PC-3 (cell line): ENCODE results near the gene CCDC34. TPM values are rescaled to one million over a fixed set of nuclear protein-coding genes. Genes with fewer than 3 reads are reported as not detected.

Experiments used
- ATAC-seq: fragments of 200-7000 bp; cut with Tn5 transposase; 2 replicates; pipeline ENCODE4 v1.9.1; 2020; ENCODE audit warnings: mild to moderate bottlenecking, moderate library complexity
- Bru-seq: library from RNA; stranded (reverse); fragments of 400-500 nt; gene quantifications from one replicate; lab custom pipeline; 2021; lab: Mats Ljungman, UMichigan
- BruChase-seq, 2 experiments: library from RNA; stranded (reverse); fragments of 400-500 nt; gene quantifications; one replicate each; lab custom pipeline; 2021; lab: Mats Ljungman, UMichigan
- BruUV-seq: library from RNA; stranded (reverse); fragments of 400-500 nt; replicated peaks from 2 replicates; lab custom pipeline; 2021; lab: Mats Ljungman, UMichigan
- CTCF ChIA-PET: fragments of 300-600 bp; sonication (Branson Sonifier 250); formaldehyde crosslinking; loops from one replicate; lab custom pipeline; 2022; ENCODE audit warnings: antibody characterized with exemption; lab: Charles Lee
- POLR2A ChIA-PET: fragments of 300-600 bp; sonication (Branson Sonifier 250); formaldehyde crosslinking; loops from one replicate; lab custom pipeline; 2022; ENCODE audit warnings: antibody characterized with exemption; ENCODE audit not compliant: unreplicated experiment; lab: Charles Lee
- DNase-seq: peaks from one replicate; pipeline ENCODE4 v3.0.0-alpha.2; 2015
- H2AFZ ChIP-seq: fragments of 300-600 bp; sonication (generic); 2 replicates; pipeline ENCODE4 v1.6.0; 2016; ENCODE audit warnings: antibody characterized with exemption, low read length
- H3F3A ChIP-seq: fragments of 300-600 bp; sonication (generic); one replicate; pipeline ENCODE4 v1.6.0; 2017; ENCODE audit warnings: antibody characterized with exemption, low read length, control low read depth, mild to moderate bottlenecking; ENCODE audit not compliant: unreplicated experiment
- H3K27ac ChIP-seq: fragments of 300-600 bp; sonication (generic); 2 replicates; pipeline ENCODE4 v1.5.1; 2016; ENCODE audit warnings: mild to moderate bottlenecking, low read length
- H3K27me3 ChIP-seq: fragments of 300-600 bp; sonication (generic); 2 replicates; pipeline ENCODE4 v1.6.1; 2016; ENCODE audit warnings: low read length, mixed read lengths
- H3K36me3 ChIP-seq: fragments of 300-600 bp; sonication (generic); 2 replicates; pipeline ENCODE4 v1.6.1; 2016; ENCODE audit warnings: low read depth, mixed run types, low read length, mixed read lengths
- H3K4me1 ChIP-seq: fragments of 300-600 bp; sonication (generic); 2 replicates; pipeline ENCODE4 v1.5.1; 2016; ENCODE audit warnings: low read length; ENCODE audit not compliant: insufficient read depth
- H3K4me2 ChIP-seq: fragments of 300-600 bp; sonication (generic); 2 replicates; pipeline ENCODE4 v1.6.0; 2016; ENCODE audit warnings: low read length
- H3K4me3 ChIP-seq: fragments of 300-600 bp; sonication (generic); 2 replicates; pipeline ENCODE4 v1.5.1; 2016; ENCODE audit warnings: mild to moderate bottlenecking, low read length, mixed read lengths
- H3K79me2 ChIP-seq: fragments of 300-600 bp; sonication (generic); 2 replicates; pipeline ENCODE4 v1.6.1; 2017; ENCODE audit warnings: low read length, mixed read lengths
- H3K9ac ChIP-seq: fragments of 300-600 bp; sonication (generic); 2 replicates; pipeline ENCODE4 v1.6.0; 2016; ENCODE audit warnings: mild to moderate bottlenecking, low read length
- H3K9me2 ChIP-seq: fragments of 300-600 bp; sonication (generic); replicated peaks from 2 replicates; pipeline ENCODE4 v1.6.1; 2016; ENCODE audit warnings: mixed run types, low read length, mixed read lengths
- H3K9me3 ChIP-seq: fragments of 300-600 bp; sonication (generic); 2 replicates; pipeline ENCODE4 v1.6.1; 2016; ENCODE audit warnings: low read length, mixed read lengths
- H4K20me1 ChIP-seq: fragments of 300-600 bp; sonication (generic); 2 replicates; pipeline ENCODE4 v1.6.1; 2016; ENCODE audit warnings: low read length, mixed read lengths
- EZH2 ChIP-seq: fragments of 300-600 bp; sonication (generic); IDR thresholded peaks from one replicate; pipeline ENCODE4 v1.6.1; 2017; ENCODE audit warnings: antibody characterized with exemption, mild to moderate bottlenecking, low read length; ENCODE audit not compliant: unreplicated experiment
- EZH2phosphoT487 ChIP-seq: fragments of 300-600 bp; sonication (generic); IDR thresholded peaks from 2 replicates; pipeline ENCODE4 v1.6.1; 2018; ENCODE audit warnings: mild to moderate bottlenecking, antibody characterized with exemption, low read length, borderline replicate concordance
- intact Hi-C: fragments of 100-400 bp; cut with micrococcal nuclease; formaldehyde crosslinking; loops from 2 replicates; pipeline ENCODE4 v1.9.0; 2023
- long read RNA-seq: library from polyadenylated mRNA; unstranded; transcript quantifications from one replicate; pipeline ENCODE4 v2.0.0, GENCODE V29; 2021; ENCODE audit not compliant: unreplicated experiment
- total RNA-seq: library from RNA; depleted of rRNA; stranded (reverse); fragments of >200 nt; gene quantifications from 2 replicates; pipeline ENCODE4 v1.2.3, GENCODE V29; 2014; rRNA removed
- TF ChIP-seq, protein P1 (sequence below): fragments of 300-600 bp; sonication (generic); conservative IDR thresholded peaks from 2 replicates; pipeline ENCODE4 v1.5.1; 2017; ENCODE audit warnings: antibody characterized with exemption, low read depth, mild to moderate bottlenecking, low read length

The CCDC34 gene, protein sequence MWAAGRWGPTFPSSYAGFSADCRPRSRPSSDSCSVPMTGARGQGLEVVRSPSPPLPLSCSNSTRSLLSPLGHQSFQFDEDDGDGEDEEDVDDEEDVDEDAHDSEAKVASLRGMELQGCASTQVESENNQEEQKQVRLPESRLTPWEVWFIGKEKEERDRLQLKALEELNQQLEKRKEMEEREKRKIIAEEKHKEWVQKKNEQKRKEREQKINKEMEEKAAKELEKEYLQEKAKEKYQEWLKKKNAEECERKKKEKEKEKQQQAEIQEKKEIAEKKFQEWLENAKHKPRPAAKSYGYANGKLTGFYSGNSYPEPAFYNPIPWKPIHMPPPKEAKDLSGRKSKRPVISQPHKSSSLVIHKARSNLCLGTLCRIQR
- total RNA-seq (9.0 and 11.0 TPM in 2 replicates), Bru-seq, nascent RNA (percentile 57 among the genes with signal in this experiment), BruChase-seq, experiment 1, labeled RNA remaining after a 6-hour chase (percentile 57 among the genes with signal in this experiment), BruChase-seq, experiment 2, labeled RNA remaining after a 2-hour chase (percentile 55 among the genes with signal in this experiment)
- long read RNA-seq, transcript CCDC34-201 (3 exons, 2,109 nt) = major isoform, 8 of 24 reads
- long read RNA-seq, partial matches to known transcripts = 15 of 24 reads
- long read RNA-seq, other reads (novel, unspliced or antisense) = 1 of 24 reads

DNA sequence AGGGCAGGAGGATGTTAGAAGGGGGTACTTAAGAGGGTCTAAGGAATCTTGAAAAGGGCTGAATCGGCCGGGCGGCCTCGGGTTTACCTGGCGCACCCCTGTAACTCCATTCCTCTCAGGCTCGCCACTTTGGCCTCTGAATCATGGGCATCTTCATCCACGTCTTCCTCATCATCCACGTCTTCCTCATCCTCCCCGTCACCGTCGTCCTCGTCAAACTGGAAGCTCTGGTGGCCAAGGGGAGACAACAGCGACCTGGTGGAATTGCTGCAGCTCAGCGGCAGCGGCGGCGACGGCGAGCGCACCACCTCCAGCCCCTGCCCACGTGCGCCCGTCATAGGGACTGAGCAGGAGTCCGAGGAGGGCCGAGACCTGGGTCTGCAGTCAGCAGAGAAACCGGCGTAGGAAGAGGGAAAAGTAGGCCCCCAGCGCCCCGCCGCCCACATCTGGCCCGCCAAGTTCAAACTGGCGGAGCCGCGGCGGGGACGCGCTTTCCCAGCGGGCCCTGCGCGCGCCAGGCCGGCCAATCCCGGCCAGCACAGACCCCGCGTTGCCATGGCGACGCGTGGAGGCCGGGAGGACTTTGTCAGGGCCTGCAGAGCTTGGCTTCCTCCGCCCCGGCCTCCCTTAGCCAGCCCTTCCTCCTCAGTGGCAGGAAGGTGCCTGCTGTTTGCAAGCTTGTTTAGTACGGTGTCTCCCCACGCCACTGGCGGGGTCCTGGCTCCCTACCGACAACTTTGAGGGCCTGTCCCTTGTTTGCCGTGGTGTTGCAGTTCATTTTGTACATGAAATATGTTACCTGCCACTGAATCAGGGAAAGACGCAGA is at the start of gene CCDC34:
Gene CCDC34 (minus strand): TSS at position 467 of the 827 bp plus-strand sequence. CDS start 21 bp downstream, at position 446.
- POLR2A ChIA-PET = interaction anchor here (0.6 kb wide), 2 partner anchors 62 to 623 kb away, joined by 3 to 4 read pairs; no protein-coding TSS in a partner anchor
- H4K20me1 ChIP-seq = no peaks in the 10 kb centered on the region
- no peaks in the 10 kb centered on the region for H3K9me3 ChIP-seq
- DNase-seq = peak; percentile 93
- CTCF ChIA-PET = no interaction called here
- peak within 1 kb of the TSS; percentile 88 for H3K9ac ChIP-seq
- H3K4me1 ChIP-seq = peaks cover 23% of the 10 kb centered on the region
- H3K4me2 ChIP-seq = peak within 1 kb of the TSS; percentile 92
- BruUV-seq = TSS peak; percentile 12
- intact Hi-C loops = loop anchor here (1.0 to 5.0 kb wide), 5 partner anchors 12 to 161 kb away; no protein-coding TSS in a partner anchor
- peak; percentile 92 for ATAC-seq
- peak within 1 kb of the TSS; percentile 98 for H2AFZ ChIP-seq
- no peaks in the 10 kb centered on the region for H3K36me3 ChIP-seq
- H3F3A ChIP-seq = no peaks in the 10 kb centered on the region
- H3K4me3 ChIP-seq = peak within 1 kb of the TSS; percentile 97
- peak within 1 kb of the TSS; percentile 40 for H3K27ac ChIP-seq
- no peaks in the 10 kb centered on the region for H3K27me3 ChIP-seq
- TF ChIP-seq EZH2 = no peak
- TF ChIP-seq, protein P1, sequence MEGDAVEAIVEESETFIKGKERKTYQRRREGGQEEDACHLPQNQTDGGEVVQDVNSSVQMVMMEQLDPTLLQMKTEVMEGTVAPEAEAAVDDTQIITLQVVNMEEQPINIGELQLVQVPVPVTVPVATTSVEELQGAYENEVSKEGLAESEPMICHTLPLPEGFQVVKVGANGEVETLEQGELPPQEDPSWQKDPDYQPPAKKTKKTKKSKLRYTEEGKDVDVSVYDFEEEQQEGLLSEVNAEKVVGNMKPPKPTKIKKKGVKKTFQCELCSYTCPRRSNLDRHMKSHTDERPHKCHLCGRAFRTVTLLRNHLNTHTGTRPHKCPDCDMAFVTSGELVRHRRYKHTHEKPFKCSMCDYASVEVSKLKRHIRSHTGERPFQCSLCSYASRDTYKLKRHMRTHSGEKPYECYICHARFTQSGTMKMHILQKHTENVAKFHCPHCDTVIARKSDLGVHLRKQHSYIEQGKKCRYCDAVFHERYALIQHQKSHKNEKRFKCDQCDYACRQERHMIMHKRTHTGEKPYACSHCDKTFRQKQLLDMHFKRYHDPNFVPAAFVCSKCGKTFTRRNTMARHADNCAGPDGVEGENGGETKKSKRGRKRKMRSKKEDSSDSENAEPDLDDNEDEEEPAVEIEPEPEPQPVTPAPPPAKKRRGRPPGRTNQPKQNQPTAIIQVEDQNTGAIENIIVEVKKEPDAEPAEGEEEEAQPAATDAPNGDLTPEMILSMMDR = no peak
- TF ChIP-seq EZH2phosphoT487 = no peak
- peaks cover 26% of the 10 kb centered on the region for H3K79me2 ChIP-seq
- no peaks in the 10 kb centered on the region for H3K9me2 ChIP-seq

DNA sequence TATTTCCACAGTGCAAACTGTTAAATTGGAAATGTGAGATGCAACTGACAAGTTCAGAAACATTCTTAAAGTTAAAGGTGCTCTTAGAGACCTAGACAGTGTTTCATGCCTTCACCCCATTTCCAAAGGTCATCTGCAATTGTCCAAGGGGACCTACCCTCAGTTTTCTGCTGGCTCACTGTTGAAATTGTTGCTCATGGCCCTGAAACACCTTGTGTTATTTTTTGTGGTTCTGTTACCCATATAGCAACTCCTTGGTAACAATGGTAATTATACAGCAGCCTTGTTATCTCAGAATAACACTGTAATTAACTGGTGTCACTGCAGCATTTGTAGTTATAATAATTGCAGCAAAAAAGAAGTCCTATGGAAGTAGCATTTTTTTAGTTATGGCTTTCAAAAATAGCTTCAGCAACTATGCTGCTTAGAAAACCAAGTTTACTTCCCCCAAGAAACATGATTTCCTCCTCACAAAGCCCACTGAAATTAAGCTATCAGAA is 49.2 kb upstream of the CCDC34 start:
- Histone ChIP-seq H3F3A (no peaks in the 10 kb centered on the region), H3K27me3 (no peaks in the 10 kb centered on the region), H3K27ac (no peak overlapping the region), H3K9me2 (no peaks in the 10 kb centered on the region), H3K9me3 (no peaks in the 10 kb centered on the region), H3K4me2 (no peak overlapping the region), H3K36me3 (no peaks in the 10 kb centered on the region), H3K9ac (no peak overlapping the region), H3K79me2 (peaks cover 33% of the 10 kb centered on the region), H3K4me3 (no peak overlapping the region), H3K4me1 (peaks cover 37% of the 10 kb centered on the region), H2AFZ (no peak overlapping the region), H4K20me1 (no peaks in the 10 kb centered on the region)
- DNase-seq (no peak), ATAC-seq (no peak)
- no TSS peak for BruUV-seq
- TF ChIP-seq, protein P1 = no peak
- TF ChIP-seq EZH2phosphoT487 (no peak), EZH2 (no peak)
- POLR2A ChIA-PET = no interaction called here
- CTCF ChIA-PET = interaction anchor here (0.6 kb wide), 1 partner anchor 16 kb away, joined by 3 read pairs; no protein-coding TSS in a partner anchor
- intact Hi-C loops = no loop called here
